Measurements from ENCODE around the gene NEO1.

DNA sequence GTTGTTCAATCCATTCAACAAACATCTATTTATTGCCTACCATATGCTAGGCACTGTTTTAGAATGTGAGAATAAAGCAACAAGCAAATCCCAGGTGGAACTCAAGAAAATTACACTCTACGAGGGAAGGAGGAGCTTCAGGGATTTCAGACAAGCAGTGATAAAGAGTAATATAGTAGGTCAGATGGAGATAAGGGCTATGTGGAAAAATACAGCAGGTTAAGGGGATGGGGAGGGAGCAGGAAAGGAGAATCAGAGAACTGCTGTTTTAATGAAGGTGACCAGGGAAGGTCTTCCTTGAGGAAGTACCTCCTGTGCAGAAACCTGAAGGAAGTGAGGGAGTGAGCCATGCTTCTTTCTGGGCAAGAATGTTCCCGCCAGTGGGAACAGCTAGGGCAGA is 47.2 kb upstream of the NEO1 start:
- TF ChIP-seq TAF1 (IDR thresholded peaks at IDR 0.05; ENCODE audit: low read depth), result no peak
- TF ChIP-seq, protein P1, sequence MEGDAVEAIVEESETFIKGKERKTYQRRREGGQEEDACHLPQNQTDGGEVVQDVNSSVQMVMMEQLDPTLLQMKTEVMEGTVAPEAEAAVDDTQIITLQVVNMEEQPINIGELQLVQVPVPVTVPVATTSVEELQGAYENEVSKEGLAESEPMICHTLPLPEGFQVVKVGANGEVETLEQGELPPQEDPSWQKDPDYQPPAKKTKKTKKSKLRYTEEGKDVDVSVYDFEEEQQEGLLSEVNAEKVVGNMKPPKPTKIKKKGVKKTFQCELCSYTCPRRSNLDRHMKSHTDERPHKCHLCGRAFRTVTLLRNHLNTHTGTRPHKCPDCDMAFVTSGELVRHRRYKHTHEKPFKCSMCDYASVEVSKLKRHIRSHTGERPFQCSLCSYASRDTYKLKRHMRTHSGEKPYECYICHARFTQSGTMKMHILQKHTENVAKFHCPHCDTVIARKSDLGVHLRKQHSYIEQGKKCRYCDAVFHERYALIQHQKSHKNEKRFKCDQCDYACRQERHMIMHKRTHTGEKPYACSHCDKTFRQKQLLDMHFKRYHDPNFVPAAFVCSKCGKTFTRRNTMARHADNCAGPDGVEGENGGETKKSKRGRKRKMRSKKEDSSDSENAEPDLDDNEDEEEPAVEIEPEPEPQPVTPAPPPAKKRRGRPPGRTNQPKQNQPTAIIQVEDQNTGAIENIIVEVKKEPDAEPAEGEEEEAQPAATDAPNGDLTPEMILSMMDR (IDR thresholded peaks at IDR 0.05; ENCODE audit: poor library complexity, severe bottlenecking), result no peak

Data from neural cell (in vitro differentiated cells).